HG03139 (cell line): ENCODE measurements around the gene TP53TG3E.
"Not testable (repeated sequence)": the region's sequence is repeated elsewhere in the genome, so short reads cannot be mapped to it uniquely, and the experiment has no call there.

Experiments
- ATAC-seq: cut with Tn5 transposase; IDR thresholded peaks from one replicate; pipeline ENCODE4 v1.9.1; 2021; ENCODE audit not compliant: unreplicated experiment

TP53TG3E gene

GRCh38 chr16:33304006-33304405 is at the start of gene TP53TG3E:
TP53TG3E (plus strand) TSS chr16:33304306; CDS start chr16:33304374, 68 bp downstream.
- not testable (repeated sequence) for ATAC-seq

DNA sequence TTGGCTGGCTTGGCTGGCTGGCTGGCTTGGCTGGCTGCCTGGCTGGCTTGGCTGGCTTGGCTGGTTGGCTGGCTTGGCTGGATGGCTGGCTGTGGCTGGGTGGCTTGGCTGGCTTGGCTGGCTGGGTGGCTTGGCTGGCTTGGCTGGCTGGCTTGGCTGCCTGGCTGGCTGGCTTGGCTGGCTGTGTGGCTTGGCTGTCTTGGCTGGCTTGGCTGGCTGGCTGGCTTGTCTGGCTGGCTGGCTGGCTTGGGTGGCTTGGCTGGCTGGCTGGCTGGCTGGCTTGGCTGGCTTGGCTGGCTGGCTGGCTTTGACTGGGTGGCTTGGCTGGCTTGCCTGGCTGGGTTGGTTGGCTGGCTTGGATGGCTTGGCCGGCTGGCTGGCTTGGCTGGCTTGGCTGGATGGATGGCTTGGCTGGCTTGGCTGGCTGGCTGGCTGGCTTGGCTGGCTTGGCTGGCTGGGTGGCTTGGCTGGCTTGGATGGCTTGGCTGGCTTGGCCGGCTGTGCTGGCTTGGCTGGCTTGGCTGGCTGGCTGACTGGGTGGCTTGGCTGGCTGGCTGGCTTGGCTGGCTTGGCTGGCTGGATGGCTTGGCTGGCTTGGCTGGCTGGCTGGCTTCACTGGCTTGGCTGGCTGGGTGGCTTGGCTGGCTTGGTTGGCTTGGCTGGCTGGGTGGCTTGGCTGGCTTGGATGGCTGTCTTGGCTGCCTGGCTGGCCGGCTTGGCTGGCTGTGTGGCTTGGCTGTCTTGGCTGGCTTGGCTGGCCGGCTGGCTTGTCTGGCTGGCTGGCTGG is 32.3 kb downstream of the TP53TG3E start:
- ATAC-seq = not testable (repeated sequence)

DNA sequence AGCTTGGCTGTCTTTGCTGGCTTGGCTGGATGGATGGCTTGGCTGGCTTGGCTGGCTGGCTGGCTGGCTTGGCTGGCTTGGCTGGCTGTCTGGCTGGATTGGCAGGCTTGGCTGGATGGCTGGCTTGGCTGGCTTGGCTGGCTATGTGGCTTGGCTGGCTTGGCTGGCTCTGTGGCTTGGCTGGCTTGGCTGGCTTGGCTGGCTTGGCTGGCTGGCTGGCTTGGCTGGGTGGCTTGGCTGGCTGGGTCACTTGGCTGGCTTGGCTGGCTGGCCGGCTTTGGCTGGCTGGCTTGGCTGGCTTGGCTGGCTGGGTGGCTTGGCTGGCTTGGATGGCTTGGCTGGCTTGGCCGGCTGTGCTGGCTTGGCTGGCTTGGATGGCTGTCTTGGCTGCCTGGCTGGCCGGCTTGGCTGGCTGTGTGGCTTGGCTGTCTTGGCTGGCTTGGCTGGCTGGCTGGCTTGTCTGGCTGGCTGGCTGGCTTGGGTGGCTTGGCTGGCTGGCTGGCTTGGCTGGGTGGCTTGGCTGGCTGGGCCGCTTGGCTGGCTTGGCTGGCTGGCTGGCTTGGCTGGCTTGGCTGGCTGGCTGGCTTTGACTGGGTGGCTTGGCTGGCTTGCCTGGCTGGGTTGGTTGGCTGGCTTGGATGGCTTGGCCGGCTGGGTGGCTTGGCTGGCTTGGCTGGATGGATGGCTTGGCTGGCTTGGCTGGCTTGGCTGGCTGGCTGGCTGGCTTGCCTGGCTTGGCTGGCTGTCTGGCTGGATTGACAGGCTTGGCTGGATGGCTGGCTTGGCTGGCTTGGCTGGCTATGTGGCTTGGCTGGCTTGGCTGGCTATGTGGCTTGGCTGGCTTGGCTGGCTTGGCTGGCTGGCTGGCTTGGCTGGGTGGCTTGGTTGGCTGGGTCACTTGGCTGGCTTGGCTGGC is 33.8 kb downstream of the TP53TG3E start:
- not testable (repeated sequence) for ATAC-seq

GRCh38 chr16:33338543-33338951 is 34.4 kb downstream of the TP53TG3E start:
- ATAC-seq = not testable (repeated sequence)

DNA sequence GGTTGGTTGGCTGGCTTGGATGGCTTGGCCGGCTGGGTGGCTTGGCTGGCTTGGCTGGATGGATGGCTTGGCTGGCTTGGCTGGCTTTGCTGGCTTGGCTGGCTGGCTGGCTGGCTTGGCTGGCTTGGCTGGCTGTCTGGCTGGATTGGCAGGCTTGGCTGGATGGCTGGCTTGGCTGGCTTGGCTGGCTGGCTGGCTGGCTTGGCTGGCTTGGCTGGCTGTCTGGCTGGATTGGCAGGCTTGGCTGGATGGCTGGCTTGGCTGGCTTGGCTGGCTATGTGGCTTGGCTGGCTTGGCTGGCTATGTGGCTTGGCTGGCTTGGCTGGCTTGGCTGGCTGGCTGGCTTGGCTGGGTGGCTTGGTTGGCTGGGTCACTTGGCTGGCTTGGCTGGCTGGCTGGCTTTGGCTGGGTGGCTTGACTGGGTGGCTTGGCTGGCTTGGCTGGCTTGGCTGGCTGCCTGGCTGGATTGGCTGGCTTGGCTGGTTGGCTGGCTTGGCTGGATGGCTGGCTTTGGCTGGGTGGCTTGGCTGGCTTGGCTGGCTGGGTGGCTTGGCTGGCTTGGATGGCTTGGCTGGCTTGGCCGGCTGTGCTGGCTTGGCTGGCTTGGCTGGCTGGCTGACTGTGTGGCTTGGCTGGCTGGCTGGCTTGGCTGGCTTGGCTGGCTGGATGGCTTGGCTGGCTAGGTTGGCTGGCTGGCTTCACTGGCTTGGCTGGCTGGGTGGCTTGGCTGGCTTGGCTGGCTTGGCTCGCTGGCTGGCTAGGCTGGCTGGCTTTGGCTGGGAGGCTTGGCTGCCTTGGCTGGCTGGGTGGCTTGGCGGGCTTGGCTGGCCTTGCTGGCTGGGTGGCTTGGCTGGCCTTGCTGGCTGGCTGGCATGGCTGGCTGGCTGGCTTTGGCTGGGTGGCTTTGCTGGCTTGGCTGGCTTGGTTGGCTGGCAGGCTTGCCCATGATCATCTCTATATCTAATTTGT is 35.3 kb downstream of the TP53TG3E start:
- not testable (repeated sequence) for ATAC-seq
